Caco-2 (cell line): ENCODE data around the gene FAM210B. TPM values are rescaled to one million over a fixed set of nuclear protein-coding genes. Genes with fewer than 3 reads are reported as not detected.
A peak's percentile ranks its signal among the peaks of the same experiment; 100 is the strongest.

Experiments
- BruUV-seq: library from RNA; stranded (reverse); fragments of 400-500 nt; replicated peaks from 2 replicates; lab custom pipeline; 2021; lab: Mats Ljungman, UMichigan
- CTCF ChIA-PET: fragments of 300-600 bp; sonication (Branson Sonifier 250); formaldehyde crosslinking; loops from one replicate; lab custom pipeline; 2022; ENCODE audit warnings: antibody characterized with exemption; lab: Charles Lee
- POLR2A ChIA-PET: fragments of 300-600 bp; sonication (Branson Sonifier 250); formaldehyde crosslinking; loops from one replicate; lab custom pipeline; 2022; ENCODE audit warnings: antibody characterized with exemption; lab: Charles Lee
- DNase-seq, 2 experiments: peaks; one replicate each; pipeline versions ENCODE4 v3.0.0 to v3.0.0-alpha.2; 2020 to 2022
- H3K27me3 ChIP-seq: replicated peaks from 2 replicates; pipeline ENCODE4 v1.6.0; 2011; ENCODE audit warnings: low read length; ENCODE audit not compliant: control insufficient read depth, insufficient read depth
- H3K36me3 ChIP-seq: 2 replicates; pipeline ENCODE4 v1.5.1; 2011; ENCODE audit warnings: low read length; ENCODE audit not compliant: control insufficient read depth, insufficient read depth
- H3K4me1 ChIP-seq: fragments of 250-450 bp; sonication (Bioruptor Pico); 2 replicates; pipeline ENCODE4 v1.5.1; 2020; ENCODE audit warnings: mild to moderate bottlenecking
- H3K4me3 ChIP-seq: 2 replicates; pipeline ENCODE4 v1.5.1; 2011; ENCODE audit warnings: low read depth, mild to moderate bottlenecking, control low read depth, low read length
- H3K9me3 ChIP-seq: fragments of 250-450 bp; sonication (Bioruptor Pico); 2 replicates; pipeline ENCODE4 v1.5.1; 2020; ENCODE audit warnings: mild to moderate bottlenecking, moderate library complexity
- H3K27ac Mint-ChIP-seq: one replicate; pipeline ENCODE4 v1.8.0; 2022; ENCODE audit warnings: mixed read lengths; ENCODE audit not compliant: unreplicated experiment
- H3K27me3 Mint-ChIP-seq: one replicate; pipeline ENCODE4 v1.8.0; 2022; ENCODE audit warnings: mixed read lengths; ENCODE audit not compliant: insufficient read depth, unreplicated experiment
- H3K36me3 Mint-ChIP-seq: one replicate; pipeline ENCODE4 v1.8.0; 2022; ENCODE audit warnings: mild to moderate bottlenecking, mixed read lengths; ENCODE audit not compliant: insufficient read depth, unreplicated experiment
- H3K4me1 Mint-ChIP-seq: one replicate; pipeline ENCODE4 v1.8.0; 2022; ENCODE audit warnings: low read depth, mixed read lengths; ENCODE audit not compliant: unreplicated experiment
- H3K4me3 Mint-ChIP-seq: one replicate; pipeline ENCODE4 v1.8.0; 2022; ENCODE audit warnings: mild to moderate bottlenecking, moderate library complexity, mixed read lengths; ENCODE audit not compliant: unreplicated experiment
- H3K9me3 Mint-ChIP-seq: one replicate; pipeline ENCODE4 v1.8.0; 2022; ENCODE audit warnings: mixed read lengths; ENCODE audit not compliant: unreplicated experiment
- intact Hi-C: fragments of 100-400 bp; cut with micrococcal nuclease; formaldehyde crosslinking; loops from one replicate; pipeline ENCODE4 v1.10.0; 2022; ENCODE audit not compliant: unreplicated experiment
- total RNA-seq: library from RNA; stranded (reverse); gene quantifications from 2 replicates; pipeline ENCODE4 v1.2.3, GENCODE V29; 2022
- TF ChIP-seq, protein P1 (sequence below), 2 experiments: fragments of 200-600 bp in 1 of 2; IDR thresholded peaks; 1 replicate in 1 of 2; 2 replicates in 1 of 2; pipeline versions ENCODE4 v1.5.1 to v1.8.0; 2011 to 2022; ENCODE audit warnings: antibody characterized with exemption in 1 of 2, control low read depth in 1 of 2, inconsistent platforms in 1 of 2, low read depth in 1 of 2, low read length in 1 of 2, mild to moderate bottlenecking in 1 of 2, moderate library complexity in 1 of 2; ENCODE audit not compliant: insufficient read depth in 1 of 2, severe bottlenecking in 1 of 2, unreplicated experiment in 1 of 2

The FAM210B gene
- total RNA-seq, 1 experiment from 2014 or later, result 20.5 TPM

DNA sequence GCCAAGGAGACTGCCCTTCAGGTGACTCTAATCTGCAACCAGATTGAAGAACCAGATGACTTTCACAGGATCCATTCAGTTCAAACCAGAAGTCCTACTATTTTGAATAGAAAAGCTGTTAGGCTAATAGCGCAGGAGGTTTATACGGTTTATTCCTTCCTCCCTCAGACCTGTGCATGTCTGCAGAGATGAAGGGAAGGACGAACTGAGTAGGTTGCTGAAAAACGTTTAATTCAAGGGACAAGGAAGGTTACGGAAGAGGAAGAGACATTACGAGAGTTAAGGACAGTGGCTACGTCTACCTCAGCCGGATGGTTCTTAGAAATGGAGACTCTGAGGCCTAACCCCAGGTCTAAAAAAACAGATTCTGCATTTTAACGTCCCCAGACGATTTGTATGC lies 32.3 kb downstream of the FAM210B start:
- Mint-ChIP-seq H3K27ac (no peak overlapping the region), H3K4me1 (peaks cover 22% of the 10 kb centered on the region), H3K27me3 (no peaks in the 10 kb centered on the region), H3K9me3 (no peaks in the 10 kb centered on the region), H3K4me3 (no peak overlapping the region), H3K36me3 (peaks cover 13% of the 10 kb centered on the region)
- Histone ChIP-seq H3K4me1 (peaks cover 13% of the 10 kb centered on the region), H3K4me3 (peak overlapping the region; percentile 74), H3K27me3 (no peaks in the 10 kb centered on the region), H3K9me3 (no peaks in the 10 kb centered on the region), H3K36me3 (peaks cover 8% of the 10 kb centered on the region)
- TF ChIP-seq, protein P1, sequence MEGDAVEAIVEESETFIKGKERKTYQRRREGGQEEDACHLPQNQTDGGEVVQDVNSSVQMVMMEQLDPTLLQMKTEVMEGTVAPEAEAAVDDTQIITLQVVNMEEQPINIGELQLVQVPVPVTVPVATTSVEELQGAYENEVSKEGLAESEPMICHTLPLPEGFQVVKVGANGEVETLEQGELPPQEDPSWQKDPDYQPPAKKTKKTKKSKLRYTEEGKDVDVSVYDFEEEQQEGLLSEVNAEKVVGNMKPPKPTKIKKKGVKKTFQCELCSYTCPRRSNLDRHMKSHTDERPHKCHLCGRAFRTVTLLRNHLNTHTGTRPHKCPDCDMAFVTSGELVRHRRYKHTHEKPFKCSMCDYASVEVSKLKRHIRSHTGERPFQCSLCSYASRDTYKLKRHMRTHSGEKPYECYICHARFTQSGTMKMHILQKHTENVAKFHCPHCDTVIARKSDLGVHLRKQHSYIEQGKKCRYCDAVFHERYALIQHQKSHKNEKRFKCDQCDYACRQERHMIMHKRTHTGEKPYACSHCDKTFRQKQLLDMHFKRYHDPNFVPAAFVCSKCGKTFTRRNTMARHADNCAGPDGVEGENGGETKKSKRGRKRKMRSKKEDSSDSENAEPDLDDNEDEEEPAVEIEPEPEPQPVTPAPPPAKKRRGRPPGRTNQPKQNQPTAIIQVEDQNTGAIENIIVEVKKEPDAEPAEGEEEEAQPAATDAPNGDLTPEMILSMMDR (IDR thresholded peaks at IDR 0.05; ENCODE audit: insufficient read depth in 1 of 2, low read depth in 1 of 2, low read length in 1 of 2, severe bottlenecking in 1 of 2, unreplicated experiment in 1 of 2), result no peak
- intact Hi-C loops, result no loop called here
- CTCF ChIA-PET, result interaction anchor here (1.1 kb wide), 1 partner anchor 10 kb away, joined by 3 read pairs; no protein-coding TSS in a partner anchor
- BruUV-seq, result TSS peak; percentile 85
- POLR2A ChIA-PET, result interaction anchor here (0.5 to 2.4 kb wide), 8 partner anchors 19 to 238 kb away, joined by 3 to 55 read pairs (median 4); partner anchors contain the start of genes CASS4, FAM210B and TFAP2C
- DNase-seq, result no peak

- no peak overlapping the region for H3K27ac Mint-ChIP-seq
- ChIA-PET POLR2A (interaction anchor here (0.5 to 2.4 kb wide), 18 partner anchors 8 to 715 kb away, joined by 3 to 55 read pairs (median 4); partner anchors contain the start of genes CASS4, FAM210B, RTF2 and TFAP2C), CTCF (interaction anchor here (0.6 to 2.0 kb wide), 10 partner anchors 9 to 176 kb away, joined by 3 to 15 read pairs (median 4); partner anchors contain the start of genes CASS4, FAM210B and RTF2)
- H3K4me1 Mint-ChIP-seq, result peaks cover 17% of the 10 kb centered on the region
- peak in 1 of 2 experiments; percentile 43 for DNase-seq
- peaks cover 16% of the 10 kb centered on the region for H3K36me3 Mint-ChIP-seq
- no TSS peak for BruUV-seq
- H3K9me3 Mint-ChIP-seq, result no peaks in the 10 kb centered on the region
- Histone ChIP-seq H3K4me1 (peaks cover 13% of the 10 kb centered on the region), H3K36me3 (peaks cover 8% of the 10 kb centered on the region), H3K27me3 (no peaks in the 10 kb centered on the region), H3K9me3 (no peaks in the 10 kb centered on the region), H3K4me3 (peak overlapping the region; percentile 74)
- no peaks in the 10 kb centered on the region for H3K27me3 Mint-ChIP-seq
- intact Hi-C loops, result loop anchor here (1.0 to 2.0 kb wide), 7 partner anchors 9 to 238 kb away; partner anchors contain the start of genes FAM210B, MC3R, RTF2 and TFAP2C
- no peak overlapping the region for H3K4me3 Mint-ChIP-seq
- TF ChIP-seq, protein P1 (IDR thresholded peaks at IDR 0.05; ENCODE audit: insufficient read depth in 1 of 2, low read depth in 1 of 2, low read length in 1 of 2, severe bottlenecking in 1 of 2, unreplicated experiment in 1 of 2), result no peak
Observed at GRCh38 chr20:56391596-56392131, 32.9 kb downstream of the FAM210B start.

DNA sequence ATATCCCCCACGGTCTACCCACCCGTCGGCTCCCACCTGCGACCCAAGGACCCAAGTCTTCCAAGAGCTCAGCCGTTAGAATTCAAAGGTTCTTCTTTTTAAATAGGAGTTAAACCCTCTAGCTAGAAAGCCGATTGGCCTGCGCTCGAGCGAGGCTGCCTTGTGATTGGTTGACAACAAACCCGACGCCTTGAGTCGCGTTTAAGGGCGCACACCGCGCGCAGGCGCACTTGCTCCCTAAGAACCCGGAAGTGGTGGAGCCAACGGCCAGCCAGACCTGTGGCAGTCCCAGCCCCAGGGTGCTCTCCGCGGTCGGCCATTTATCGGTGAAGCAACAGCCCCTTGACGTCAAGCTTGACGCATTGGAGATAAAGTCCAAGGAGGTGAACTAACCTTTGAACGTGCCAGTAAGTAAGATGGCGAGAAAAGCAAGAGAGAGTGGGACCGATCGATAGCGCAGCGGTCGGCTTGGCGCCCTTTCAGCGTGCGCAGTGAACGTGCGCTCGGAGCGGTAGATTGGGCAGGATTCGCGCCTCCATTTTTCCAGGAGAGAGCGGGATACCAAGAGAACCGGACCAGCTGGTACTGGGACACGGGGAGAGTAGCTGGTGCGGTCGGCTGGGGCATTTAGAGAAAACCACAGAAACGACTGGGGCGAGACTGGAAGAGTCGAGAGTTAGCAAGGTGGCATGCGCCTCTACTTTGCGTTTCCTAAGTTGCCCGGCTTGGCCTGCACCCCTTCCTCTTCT lies 33.5 kb downstream of the FAM210B start, which contains the start of the genes AURKA and CSTF1:
Gene AURKA, minus strand, starts transcription at position 84 of the 749 bp plus-strand sequence. CDS start 4,018 bp downstream, outside the sequence.
Gene CSTF1, plus strand, starts transcription at position 514 of the 749 bp plus-strand sequence. CDS start 2,908 bp downstream, outside the sequence.
- H3K4me3 Mint-ChIP-seq, result no peak within 1 kb of the TSS
- ChIA-PET POLR2A (interaction anchor here (0.6 to 2.4 kb wide), 17 partner anchors 9 to 714 kb away, joined by 3 to 55 read pairs (median 4); partner anchors contain the start of genes CASS4, FAM210B, RTF2 and TFAP2C), CTCF (interaction anchor here (0.6 to 2.0 kb wide), 14 partner anchors 8 to 997 kb away, joined by 3 to 15 read pairs (median 4); partner anchors contain the start of genes CASS4, FAM210B and RTF2)
- DNase-seq, result peak; percentile 100
- TF ChIP-seq, protein P1 (IDR thresholded peaks at IDR 0.05; ENCODE audit: insufficient read depth in 1 of 2, low read depth in 1 of 2, low read length in 1 of 2, severe bottlenecking in 1 of 2, unreplicated experiment in 1 of 2), result no peak
- H3K9me3 Mint-ChIP-seq, result no peaks in the 10 kb centered on the region
- intact Hi-C loops, result loop anchor here (1.0 to 2.0 kb wide), 7 partner anchors 8 to 237 kb away; partner anchors contain the start of genes FAM210B, MC3R, RTF2 and TFAP2C
- Histone ChIP-seq H3K9me3 (no peaks in the 10 kb centered on the region), H3K27me3 (no peaks in the 10 kb centered on the region), H3K4me1 (peaks cover 13% of the 10 kb centered on the region), H3K36me3 (peaks cover 8% of the 10 kb centered on the region), H3K4me3 (peak within 1 kb of the TSS; percentile 80)
- no peaks in the 10 kb centered on the region for H3K27me3 Mint-ChIP-seq
- peaks cover 23% of the 10 kb centered on the region for H3K36me3 Mint-ChIP-seq
- TSS peak; percentile 45 for BruUV-seq
- H3K27ac Mint-ChIP-seq, result no peak within 1 kb of the TSS
- H3K4me1 Mint-ChIP-seq, result peaks cover 17% of the 10 kb centered on the region
